K562 (cell line): ENCODE data around the gene LGR6. TPM values are rescaled to one million over a fixed set of nuclear protein-coding genes. Genes with fewer than 3 reads are reported as not detected.

Source experiments
- CBX5 ChIP-seq: IDR thresholded peaks from 2 replicates; pipeline ENCODE4 v1.6.1; 2014; ENCODE audit warnings: low read depth, borderline replicate concordance
- ETS1 ChIP-seq: conservative IDR thresholded peaks from 2 replicates; pipeline ENCODE4 v1.6.1; 2011; ENCODE audit warnings: low read depth, mild to moderate bottlenecking, low read length; ENCODE audit not compliant: control insufficient read depth
- ETS2 ChIP-seq: IDR thresholded peaks from 2 replicates; pipeline ENCODE4 v1.6.1; 2016; ENCODE audit warnings: borderline replicate concordance, missing genetic modification characterization, mild to moderate bottlenecking, moderate library complexity, missing compliant biosample characterization; ENCODE audit not compliant: poor library complexity, severe bottlenecking
- EZH2 ChIP-seq: IDR thresholded peaks from 2 replicates; pipeline ENCODE4 v1.6.1; 2012; ENCODE audit warnings: low read depth, mild to moderate bottlenecking, inconsistent platforms, low read length, borderline replicate concordance
- MAFF ChIP-seq: IDR thresholded peaks from 2 replicates; pipeline ENCODE4 v1.6.1; 2012; ENCODE audit warnings: low read length, improper control_type of control experiment
- MLLT1 ChIP-seq, 2 experiments: fragments of 450-650 bp; IDR thresholded peaks; 2 replicates each; pipeline ENCODE4 v1.6.1; 2016
- MNT ChIP-seq, 2 experiments: fragments of 450-650 bp; conservative IDR thresholded peaks; 2 replicates each; pipeline ENCODE4 v1.6.1; 2017; ENCODE audit warnings: mild to moderate bottlenecking in 2 of 2, moderate library complexity in 2 of 2
- NELFE ChIP-seq: IDR thresholded peaks from 2 replicates; pipeline ENCODE4 v1.6.1; 2011; ENCODE audit warnings: mild to moderate bottlenecking; ENCODE audit not compliant: insufficient read depth, insufficient read length
- POU5F1 ChIP-seq: fragments of 150-350 bp; IDR thresholded peaks from 2 replicates; pipeline ENCODE4 v1.6.1; 2014; ENCODE audit warnings: borderline replicate concordance, low read length, low read depth, mild to moderate bottlenecking; ENCODE audit not compliant: partially characterized antibody
- RBM22 ChIP-seq: fragments of 200-400 bp; formaldehyde crosslinking; IDR thresholded peaks from 2 replicates; pipeline ENCODE4 v1.6.1; 2018; ENCODE audit warnings: low read length, low read depth; ENCODE audit not compliant: poor library complexity, severe bottlenecking
- SMAD4 ChIP-seq: fragments of 250-450 bp; sonication (Bioruptor Pico); conservative IDR thresholded peaks from 2 replicates; pipeline ENCODE4 v1.8.0; 2021; ENCODE audit warnings: inconsistent platforms, mild to moderate bottlenecking, moderate library complexity
- SP1 ChIP-seq: sonication (generic); formaldehyde crosslinking; IDR thresholded peaks from 2 replicates; pipeline ENCODE4 v1.8.1; 2022; ENCODE audit warnings: mild to moderate bottlenecking, missing genetic modification reagents
- TOE1 ChIP-seq, 2 experiments: fragments of 450-650 bp in 1 of 2; sonication (generic) in 1 of 2; formaldehyde crosslinking in 1 of 2; IDR thresholded peaks; 2 replicates each; pipeline versions ENCODE4 v1.7.1 to v1.8.0; 2016 to 2022; ENCODE audit warnings: borderline replicate concordance in 2 of 2, mild to moderate bottlenecking in 2 of 2, antibody characterized with exemption in 1 of 2, inconsistent platforms in 1 of 2, low read depth in 1 of 2, missing genetic modification reagents in 1 of 2, moderate library complexity in 1 of 2
- ZFP30 ChIP-seq: fragments of 250-450 bp; sonication (Bioruptor Pico); IDR thresholded peaks from 2 replicates; pipeline ENCODE4 v1.8.0; 2022; ENCODE audit warnings: moderate library complexity, mild to moderate bottlenecking, inconsistent platforms, borderline replicate concordance
- polyA plus RNA-seq, 8 experiments: library from polyadenylated mRNA; depleted of rRNA in 4 of 8; stranded (reverse) in 5 of 8; unstranded in 3 of 8; fragments of >200 nt; fragmentation: Nextera tagmentation in 2 of 8; fragmentation: Illumina TruSeq in 1 of 8; extraction: Ambion mirVana in 2 of 8; extraction: Trizol in 1 of 8; gene quantifications; 2 replicates each; pipeline versions ENCODE4 v1.2.1 to v1.2.3, GENCODE V29; 2011 to 2014; ENCODE audit warnings: inconsistent platforms in 1 of 8, missing spikeins in 1 of 8
- total RNA-seq, 7 experiments: library from RNA; depleted of rRNA in 6 of 7; stranded (reverse); fragments of >200 nt in 6 of 7; fragmentation: Illumina TruSeq in 2 of 7; extraction: Trizol in 2 of 7; gene quantifications; 2 replicates each; pipeline versions ENCODE4 v1.2.1 to v1.2.3, GENCODE V29; 2011 to 2021; ENCODE audit warnings: low replicate concordance in 1 of 7
- TF ChIP-seq, protein P1 (sequence below), 2 experiments: IDR thresholded peaks in 1 of 2; conservative IDR thresholded peaks in 1 of 2; 2 replicates each; pipeline ENCODE4 v1.6.1; 2016; ENCODE audit warnings: low read depth in 2 of 2, mild to moderate bottlenecking in 1 of 2, missing compliant biosample characterization in 1 of 2, missing genetic modification characterization in 1 of 2, moderate library complexity in 1 of 2
- TF ChIP-seq, protein P2 (sequence below): fragments of 250-450 bp; sonication (Bioruptor Pico); IDR thresholded peaks from 2 replicates; pipeline ENCODE4 v1.5.0; 2021

Gene LGR6
- total and polyA plus RNA-seq, 9 of the 15 experiments (the other 6 are each of a cell fraction or from before 2014, with no cell fraction given) = 0.01 to 0.54 (median 0.17) TPM; not detected in 1

DNA sequence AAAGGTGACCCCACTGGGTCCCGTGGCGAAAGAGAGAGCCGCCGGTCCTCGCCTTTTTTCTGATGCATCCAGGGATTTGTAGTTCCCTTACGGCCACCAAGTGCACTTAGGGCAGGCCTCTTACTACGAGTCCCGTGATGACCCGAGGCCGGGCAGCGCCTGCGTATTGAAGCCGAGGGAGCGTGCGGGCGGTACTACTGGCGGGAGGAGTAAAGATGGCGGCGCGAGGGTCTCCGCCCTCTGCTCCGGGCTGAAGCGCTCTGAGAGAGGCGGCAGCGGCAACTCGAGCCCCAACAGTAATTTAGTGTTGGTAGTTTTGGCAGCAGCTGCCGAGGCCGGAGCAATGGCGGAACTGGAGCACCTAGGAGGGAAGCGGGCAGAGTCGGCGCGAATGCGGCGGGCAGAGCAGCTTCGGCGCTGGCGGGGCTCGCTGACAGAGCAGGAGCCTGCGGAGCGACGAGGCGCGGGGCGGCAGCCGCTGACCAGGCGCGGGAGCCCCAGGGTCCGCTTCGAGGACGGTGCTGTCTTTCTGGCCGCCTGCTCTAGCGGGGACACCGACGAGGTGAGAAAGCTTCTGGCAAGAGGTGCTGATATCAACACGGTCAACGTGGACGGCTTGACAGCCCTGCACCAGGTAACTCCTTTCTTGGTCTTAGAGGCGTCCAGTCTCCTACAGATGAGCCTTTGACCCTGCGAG lies 155.1 kb downstream of the LGR6 start, which contains the start of gene PPP1R12B (continued):
- TF ChIP-seq, protein P1, sequence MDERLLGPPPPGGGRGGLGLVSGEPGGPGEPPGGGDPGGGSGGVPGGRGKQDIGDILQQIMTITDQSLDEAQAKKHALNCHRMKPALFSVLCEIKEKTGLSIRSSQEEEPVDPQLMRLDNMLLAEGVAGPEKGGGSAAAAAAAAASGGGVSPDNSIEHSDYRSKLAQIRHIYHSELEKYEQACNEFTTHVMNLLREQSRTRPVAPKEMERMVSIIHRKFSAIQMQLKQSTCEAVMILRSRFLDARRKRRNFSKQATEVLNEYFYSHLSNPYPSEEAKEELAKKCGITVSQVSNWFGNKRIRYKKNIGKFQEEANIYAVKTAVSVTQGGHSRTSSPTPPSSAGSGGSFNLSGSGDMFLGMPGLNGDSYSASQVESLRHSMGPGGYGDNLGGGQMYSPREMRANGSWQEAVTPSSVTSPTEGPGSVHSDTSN (CRISPR knock-in tag; IDR thresholded peaks at IDR 0.05; ENCODE audit: low read depth) = no peak
- TF ChIP-seq, protein P1 (tag; conservative IDR thresholded peaks at IDR 0.05; ENCODE audit: low read depth) = peak; percentile 28; the same call in 1 of the 2 replicates
- no peak for TF ChIP-seq EZH2
- no peak for TF ChIP-seq ETS2 (tag)
- peak; percentile 85 for TF ChIP-seq TOE1 (IDR thresholded peaks at IDR 0.05; ENCODE audit: borderline replicate concordance)
- no peak for TF ChIP-seq TOE1 (CRISPR knock-in tag; IDR thresholded peaks at IDR 0.05; ENCODE audit: borderline replicate concordance, low read depth)
- TF ChIP-seq, protein P2, sequence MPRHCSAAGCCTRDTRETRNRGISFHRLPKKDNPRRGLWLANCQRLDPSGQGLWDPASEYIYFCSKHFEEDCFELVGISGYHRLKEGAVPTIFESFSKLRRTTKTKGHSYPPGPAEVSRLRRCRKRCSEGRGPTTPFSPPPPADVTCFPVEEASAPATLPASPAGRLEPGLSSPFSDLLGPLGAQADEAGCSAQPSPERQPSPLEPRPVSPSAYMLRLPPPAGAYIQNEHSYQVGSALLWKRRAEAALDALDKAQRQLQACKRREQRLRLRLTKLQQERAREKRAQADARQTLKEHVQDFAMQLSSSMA = no peak
- no peak for TF ChIP-seq RBM22
- no peak for TF ChIP-seq NELFE
- TF ChIP-seq SMAD4 (CRISPR knock-in tag) = no peak; the same call in 1 of the 2 replicates
- no peak for TF ChIP-seq CBX5
- no peak for TF ChIP-seq MAFF
- peak; percentile 87 for TF ChIP-seq POU5F1
- TF ChIP-seq ETS1 = peak; percentile 100
- TF ChIP-seq SP1 (CRISPR knock-in tag) = peak; percentile 88; the same call in 1 of the 2 replicates
- peak; percentile 85 to 89 for TF ChIP-seq MNT (conservative IDR thresholded peaks at IDR 0.05)
- TF ChIP-seq ZFP30 (CRISPR knock-in tag) = no peak
- TF ChIP-seq MLLT1 (IDR thresholded peaks at IDR 0.05) = peak in 1 of 2 experiments; percentile 74; a peak in 1 of 4 replicates
